Natural killer cell treated with Interleukin-12 subunit alpha and Interleukin-12 subunit beta and Interleukin-15 and Interleukin-18, amount 100 ng/mL, for 72 hours (primary cell): ENCODE results near the gene CAMK1D. TPM values are rescaled to one million over a fixed set of nuclear protein-coding genes. Genes with fewer than 3 reads are reported as not detected.
A peak's percentile ranks its signal among the peaks of the same experiment; 100 is the strongest.
"Not testable (repeated sequence)": the region's sequence is repeated elsewhere in the genome, so short reads cannot be mapped to it uniquely, and the experiment has no call there.

Source experiments
- ATAC-seq, 2 donors: fragments of 150-1000 bp; cut with Tn5 transposase in 1 of 2; sonication (Bioruptor Pico), chemical (Tn5 transposase) in 1 of 2; 2 replicates each; pipeline ENCODE4 v1.10.0; 2021
- DNase-seq: peaks from one replicate; pipeline ENCODE4 v3.0.0; 2022; ENCODE audit warnings: low spot score
- H3K27ac Mint-ChIP-seq, 2 donors: 1 replicate in 1 of 2; 2 replicates in 1 of 2; pipeline ENCODE4 v1.8.0; 2022; ENCODE audit warnings: mixed read lengths in 2 of 2, mild to moderate bottlenecking in 1 of 2, moderate library complexity in 1 of 2
- H3K27me3 Mint-ChIP-seq, 2 donors: 1 replicate in 1 of 2; 2 replicates in 1 of 2; pipeline ENCODE4 v1.8.0; 2022; ENCODE audit warnings: mixed read lengths in 2 of 2
- H3K36me3 Mint-ChIP-seq: one replicate; pipeline ENCODE4 v1.8.0; 2022; ENCODE audit warnings: mixed read lengths
- H3K4me1 Mint-ChIP-seq, 2 donors: 1 replicate in 1 of 2; 2 replicates in 1 of 2; pipeline ENCODE4 v1.8.0; 2022; ENCODE audit warnings: low read depth in 2 of 2, mixed read lengths in 2 of 2, mild to moderate bottlenecking in 1 of 2
- H3K4me3 Mint-ChIP-seq: one replicate; pipeline ENCODE4 v1.8.0; 2022; ENCODE audit warnings: mixed read lengths
- H3K9me3 Mint-ChIP-seq: 2 replicates; pipeline ENCODE4 v1.8.0; 2022; ENCODE audit warnings: mixed read lengths
- total RNA-seq, 2 donors: library from RNA; stranded (reverse); gene quantifications; one replicate each; pipeline ENCODE4 v1.2.3, GENCODE V29; 2022

Gene CAMK1D
- total RNA-seq, 2 donors from 2014 or later: 16.3 to 36.9 TPM

- H3K27ac Mint-ChIP-seq: no peak overlapping the region
- H3K4me1 Mint-ChIP-seq: peaks cover 0 to 2% of the 10 kb centered on the region in 2 donors
- DNase-seq (no peak), ATAC-seq (no peak)
- no peaks in the 10 kb centered on the region for H3K9me3 Mint-ChIP-seq
- H3K27me3 Mint-ChIP-seq: peaks cover 7 to 10% of the 10 kb centered on the region in 2 donors
- H3K36me3 Mint-ChIP-seq: no peaks in the 10 kb centered on the region
- no peak overlapping the region for H3K4me3 Mint-ChIP-seq
These were observed 493.0 kb downstream of the CAMK1D start for GRCh38 chr10:12842310-12842709.

GRCh38 chr10:12843296-12843945 is 494.1 kb downstream of the CAMK1D start:
- H3K9me3 Mint-ChIP-seq: no peaks in the 10 kb centered on the region
- no peak for ATAC-seq
- H3K27ac Mint-ChIP-seq: no peak overlapping the region
- H3K4me3 Mint-ChIP-seq: no peak overlapping the region
- no peaks in the 10 kb centered on the region for H3K36me3 Mint-ChIP-seq
- peaks cover 7 to 10% of the 10 kb centered on the region in 2 donors for H3K27me3 Mint-ChIP-seq
- DNase-seq: no peak
- H3K4me1 Mint-ChIP-seq: no peaks in the 10 kb centered on the region

GRCh38 chr10:12844811-12845483 is 495.6 kb downstream of the CAMK1D start:
- Mint-ChIP-seq H3K4me3 (no peak overlapping the region), H3K4me1 (peaks cover 0 to 4% of the 10 kb centered on the region in 2 donors), H3K27ac (no peak overlapping the region), H3K27me3 (peaks cover 7 to 14% of the 10 kb centered on the region in 2 donors), H3K36me3 (no peaks in the 10 kb centered on the region), H3K9me3 (no peaks in the 10 kb centered on the region)
- ATAC-seq (peak in 1 of 2 donors; percentile 18), DNase-seq (no peak)

- H3K27me3 Mint-ChIP-seq: peaks cover 14 to 16% of the 10 kb centered on the region in 2 donors
- no peaks in the 10 kb centered on the region for H3K9me3 Mint-ChIP-seq
- no peak overlapping the region for H3K27ac Mint-ChIP-seq
- no peak for DNase-seq
- ATAC-seq: no peak
- no peaks in the 10 kb centered on the region for H3K36me3 Mint-ChIP-seq
- no peak overlapping the region for H3K4me3 Mint-ChIP-seq
- peaks cover 0 to 4% of the 10 kb centered on the region in 2 donors for H3K4me1 Mint-ChIP-seq
These were observed 497.4 kb downstream of the CAMK1D start for GRCh38 chr10:12846718-12847117.

GRCh38 chr10:12847361-12847975 is 498.1 kb downstream of the CAMK1D start:
- no peaks in the 10 kb centered on the region for H3K36me3 Mint-ChIP-seq
- peaks cover 14 to 16% of the 10 kb centered on the region in 2 donors for H3K27me3 Mint-ChIP-seq
- DNase-seq (no peak), ATAC-seq (no peak)
- H3K4me1 Mint-ChIP-seq: peaks cover 0 to 4% of the 10 kb centered on the region in 2 donors
- no peak overlapping the region for H3K4me3 Mint-ChIP-seq
- no peak overlapping the region for H3K27ac Mint-ChIP-seq
- no peaks in the 10 kb centered on the region for H3K9me3 Mint-ChIP-seq

GRCh38 chr10:12848439-12849173 is 499.3 kb downstream of the CAMK1D start:
- Mint-ChIP-seq H3K4me1 (peaks cover 0 to 4% of the 10 kb centered on the region in 2 donors), H3K36me3 (no peaks in the 10 kb centered on the region), H3K27ac (no peak overlapping the region), H3K4me3 (no peak overlapping the region), H3K9me3 (no peaks in the 10 kb centered on the region), H3K27me3 (peaks cover 14 to 20% of the 10 kb centered on the region in 2 donors)
- no peak for DNase-seq
- ATAC-seq: no peak

GRCh38 chr10:12849319-12850181 is 500.2 kb downstream of the CAMK1D start:
- peak in 1 of 2 donors; percentile 45 for ATAC-seq
- H3K4me3 Mint-ChIP-seq: no peak overlapping the region
- peaks cover 0 to 4% of the 10 kb centered on the region in 2 donors for H3K4me1 Mint-ChIP-seq

GRCh38 chr10:12852687-12853086 is 503.3 kb downstream of the CAMK1D start:
- no peak for DNase-seq
- H3K4me1 Mint-ChIP-seq: peaks cover 0 to 4% of the 10 kb centered on the region in 2 donors
- no peaks in the 10 kb centered on the region for H3K9me3 Mint-ChIP-seq
- peaks cover 12 to 18% of the 10 kb centered on the region in 2 donors for H3K27me3 Mint-ChIP-seq
- no peaks in the 10 kb centered on the region for H3K36me3 Mint-ChIP-seq
- no peak overlapping the region for H3K27ac Mint-ChIP-seq
- H3K4me3 Mint-ChIP-seq: no peak overlapping the region
- no peak for ATAC-seq

More at GRCh38 chr10:12849319-12850181, 500.2 kb downstream of the CAMK1D start:
- Mint-ChIP-seq H3K27me3 (peaks cover 14 to 20% of the 10 kb centered on the region in 2 donors), H3K9me3 (no peaks in the 10 kb centered on the region), H3K27ac (no peak overlapping the region), H3K36me3 (no peaks in the 10 kb centered on the region)
- DNase-seq: no peak

- ATAC-seq (no peak), DNase-seq (no peak)
- H3K4me1 Mint-ChIP-seq: no peaks in the 10 kb centered on the region
- H3K9me3 Mint-ChIP-seq: no peaks in the 10 kb centered on the region
- H3K27me3 Mint-ChIP-seq: peaks cover 29 to 34% of the 10 kb centered on the region in 2 donors
- no peak overlapping the region for H3K27ac Mint-ChIP-seq
- H3K36me3 Mint-ChIP-seq: no peaks in the 10 kb centered on the region
- no peak overlapping the region for H3K4me3 Mint-ChIP-seq
These were observed 505.6 kb downstream of the CAMK1D start for GRCh38 chr10:12854988-12855387.

GRCh38 chr10:12862459-12862858 is 513.1 kb downstream of the CAMK1D start:
- no peak for DNase-seq
- Mint-ChIP-seq H3K27me3 (peaks cover 24 to 27% of the 10 kb centered on the region in 2 donors), H3K27ac (no peak overlapping the region), H3K4me1 (no peaks in the 10 kb centered on the region), H3K9me3 (no peaks in the 10 kb centered on the region), H3K4me3 (no peak overlapping the region), H3K36me3 (no peaks in the 10 kb centered on the region)
- no peak for ATAC-seq

- not testable (repeated sequence) for DNase-seq, H3K36me3 Mint-ChIP-seq, H3K9me3 Mint-ChIP-seq, ATAC-seq, H3K27ac Mint-ChIP-seq, H3K27me3 Mint-ChIP-seq, H3K4me1 Mint-ChIP-seq, H3K4me3 Mint-ChIP-seq
These were observed 516.2 kb downstream of the CAMK1D start for GRCh38 chr10:12865515-12865914.

GRCh38 chr10:12868229-12868628 is 518.9 kb downstream of the CAMK1D start:
- H3K4me3 Mint-ChIP-seq: no peak overlapping the region
- ATAC-seq (no peak), DNase-seq (no peak)
- H3K27ac Mint-ChIP-seq: no peak overlapping the region
- H3K9me3 Mint-ChIP-seq: no peaks in the 10 kb centered on the region
- peaks cover 6 to 8% of the 10 kb centered on the region in 2 donors for H3K27me3 Mint-ChIP-seq
- H3K36me3 Mint-ChIP-seq: no peaks in the 10 kb centered on the region
- H3K4me1 Mint-ChIP-seq: no peaks in the 10 kb centered on the region

- Mint-ChIP-seq H3K4me1 (peaks cover 0 to 2% of the 10 kb centered on the region in 2 donors), H3K27ac (no peak overlapping the region)
- no peak for ATAC-seq
These were observed 520.1 kb downstream of the CAMK1D start for GRCh38 chr10:12869427-12869826.

More at GRCh38 chr10:12869427-12869826, 520.1 kb downstream of the CAMK1D start:
- Mint-ChIP-seq H3K36me3 (no peaks in the 10 kb centered on the region), H3K4me3 (no peak overlapping the region), H3K9me3 (no peaks in the 10 kb centered on the region), H3K27me3 (peaks cover 8 to 9% of the 10 kb centered on the region in 2 donors)
- DNase-seq: no peak
